GM21529 (cell line): ENCODE results near the gene PKNOX1.
"Not testable (repeated sequence)": the region's sequence is repeated elsewhere in the genome, so short reads cannot be mapped to it uniquely, and the experiment has no call there.

Experiments
- ATAC-seq: cut with Tn5 transposase; IDR thresholded peaks from one replicate; pipeline ENCODE4 v1.9.1; 2021; ENCODE audit not compliant: unreplicated experiment

Gene PKNOX1, protein sequence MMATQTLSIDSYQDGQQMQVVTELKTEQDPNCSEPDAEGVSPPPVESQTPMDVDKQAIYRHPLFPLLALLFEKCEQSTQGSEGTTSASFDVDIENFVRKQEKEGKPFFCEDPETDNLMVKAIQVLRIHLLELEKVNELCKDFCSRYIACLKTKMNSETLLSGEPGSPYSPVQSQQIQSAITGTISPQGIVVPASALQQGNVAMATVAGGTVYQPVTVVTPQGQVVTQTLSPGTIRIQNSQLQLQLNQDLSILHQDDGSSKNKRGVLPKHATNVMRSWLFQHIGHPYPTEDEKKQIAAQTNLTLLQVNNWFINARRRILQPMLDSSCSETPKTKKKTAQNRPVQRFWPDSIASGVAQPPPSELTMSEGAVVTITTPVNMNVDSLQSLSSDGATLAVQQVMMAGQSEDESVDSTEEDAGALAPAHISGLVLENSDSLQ

DNA sequence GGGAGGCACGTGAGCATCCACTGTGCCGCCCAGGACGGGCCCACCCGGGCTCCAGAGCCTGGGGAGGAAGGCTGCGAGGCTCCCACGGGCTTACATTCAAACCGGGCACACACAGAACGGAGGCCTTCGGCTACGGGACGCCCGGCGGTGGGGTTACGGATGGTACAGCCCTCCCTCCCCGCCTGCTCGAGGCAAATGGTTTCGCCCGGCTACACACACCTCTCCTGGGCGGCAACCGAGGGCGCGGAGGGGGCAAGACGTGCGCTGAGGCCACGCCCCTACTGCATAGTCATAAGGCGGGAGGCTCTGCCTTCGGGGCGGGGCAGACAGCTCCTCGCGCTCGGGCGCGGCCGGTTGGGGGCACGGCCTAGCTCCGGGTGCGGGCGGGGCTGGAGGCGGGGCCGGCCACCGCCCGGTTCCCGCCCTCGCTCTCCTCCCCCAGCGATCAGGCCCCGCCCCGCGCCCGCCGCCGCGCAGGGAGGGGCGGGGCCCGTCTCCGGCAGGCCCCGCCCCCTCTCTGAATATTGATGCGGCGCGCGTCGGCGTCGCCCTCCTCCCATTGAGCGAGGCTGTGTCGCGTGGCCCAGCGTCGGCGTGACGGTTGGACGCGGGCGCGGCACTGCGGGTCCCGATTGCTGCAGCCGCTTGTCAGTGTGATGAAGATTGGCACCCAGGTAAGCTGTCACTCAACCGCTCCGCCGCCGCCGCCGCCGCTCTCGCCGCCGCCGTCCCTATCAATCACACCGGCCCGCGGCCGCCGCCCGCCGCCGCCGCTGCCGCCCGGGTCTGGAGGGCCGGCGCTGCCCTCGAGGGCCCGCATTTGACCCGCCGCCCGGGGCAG is at the start of gene PKNOX1:
Gene PKNOX1 (plus strand): TSS at position 572 of the 841 bp plus-strand sequence. CDS start 29,820 bp downstream, outside the sequence.
- ATAC-seq = peak; percentile 82

DNA sequence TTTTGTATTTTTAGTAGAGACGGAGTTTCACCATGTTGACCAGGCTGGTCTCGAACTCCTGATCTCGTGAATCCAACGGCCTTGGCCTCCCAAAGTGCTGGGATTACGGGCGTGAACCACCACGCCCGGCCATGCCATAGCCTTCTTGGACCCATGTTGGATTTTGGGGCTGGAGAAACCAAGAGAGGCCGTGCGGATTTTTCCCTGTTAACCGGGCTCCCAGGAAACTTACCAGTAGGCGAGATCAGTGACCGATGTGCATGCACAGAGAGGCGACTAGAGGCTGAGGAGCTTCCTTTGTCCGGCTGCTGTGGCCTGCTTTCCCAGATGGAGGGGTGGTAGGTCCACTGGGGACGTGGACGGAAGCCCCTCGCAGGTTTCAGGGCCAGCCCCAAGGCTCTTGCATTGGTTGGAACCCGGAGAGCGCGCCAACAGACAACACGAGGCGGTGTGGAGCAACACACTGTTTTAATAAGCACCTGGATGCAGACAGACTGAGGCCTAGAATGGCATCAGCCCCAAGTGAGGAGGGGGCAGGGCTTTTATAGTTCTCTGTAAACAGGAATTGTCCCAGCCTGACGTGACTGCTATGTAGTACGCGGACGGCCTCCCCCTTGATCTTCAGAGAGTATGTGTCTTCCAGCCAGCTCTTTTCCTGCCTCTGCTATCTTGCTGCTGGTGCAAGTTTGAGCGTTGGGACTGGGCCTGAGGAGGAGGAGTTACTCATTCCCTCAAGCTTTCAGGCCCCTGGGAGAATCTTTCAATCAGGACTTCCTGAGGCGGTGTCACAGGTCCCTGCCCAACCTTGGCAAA is 49.0 kb upstream of the PKNOX1 start, which contains the start of gene ERVH48-1:
Gene ERVH48-1 (minus strand): TSS at position 517 of the 813 bp plus-strand sequence. CDS start 6,624 bp downstream, outside the sequence.
- no peak for ATAC-seq

DNA sequence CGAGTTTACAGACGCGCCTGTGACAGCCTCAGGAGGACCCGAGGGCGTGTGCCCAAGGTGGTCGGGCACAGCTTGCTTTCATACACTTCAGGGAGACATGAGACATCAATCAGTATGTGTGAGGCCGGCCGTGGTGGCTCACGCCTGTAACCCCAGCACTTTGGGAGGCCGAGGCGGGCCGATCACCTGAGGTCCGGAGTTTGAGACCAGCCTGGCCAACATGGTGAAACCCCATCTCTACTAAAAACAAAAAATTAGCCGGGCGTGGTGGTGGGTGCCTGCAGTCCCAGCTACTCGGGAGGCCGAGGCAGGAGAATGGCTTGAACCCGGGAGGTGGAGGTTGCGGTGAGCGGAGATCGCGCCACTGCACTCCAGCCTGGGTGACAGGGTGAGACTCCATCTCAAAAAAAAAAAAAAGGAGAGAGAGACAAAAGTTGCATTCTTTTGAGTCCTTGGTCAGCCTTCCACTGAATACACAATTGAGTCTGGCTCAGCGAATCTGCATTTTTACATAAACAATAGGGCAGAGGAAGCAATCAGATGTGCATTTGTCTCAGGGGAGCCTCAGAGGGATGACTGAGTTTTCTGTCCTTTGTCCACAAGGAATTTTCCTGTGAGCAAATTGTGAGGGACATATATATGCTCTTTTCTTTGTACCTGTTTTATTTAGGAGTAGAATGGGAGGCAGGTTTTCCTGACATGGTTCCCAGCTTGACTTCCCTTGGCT is 46.7 kb upstream of the PKNOX1 start:
- not testable (repeated sequence) for ATAC-seq

DNA sequence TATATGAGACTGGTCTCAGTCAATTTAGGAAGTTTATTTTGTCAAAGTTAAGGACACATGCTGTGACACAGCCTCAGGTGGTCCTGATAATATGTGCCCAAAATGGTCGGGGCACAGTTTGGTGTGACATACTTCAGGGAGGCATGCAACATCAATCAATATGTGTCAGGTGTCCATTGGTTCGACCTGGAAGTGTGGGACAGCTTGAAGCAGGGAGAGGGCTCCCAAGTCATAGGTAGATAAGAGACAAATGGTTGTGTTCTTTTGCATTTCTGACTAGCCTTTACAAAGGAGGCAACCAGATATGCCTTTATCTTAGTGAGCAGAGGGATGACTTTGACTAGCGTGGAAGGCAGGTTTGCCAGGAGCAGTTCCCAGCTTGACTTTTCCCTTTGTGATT is 44.4 kb upstream of the PKNOX1 start:
- no peak for ATAC-seq

DNA sequence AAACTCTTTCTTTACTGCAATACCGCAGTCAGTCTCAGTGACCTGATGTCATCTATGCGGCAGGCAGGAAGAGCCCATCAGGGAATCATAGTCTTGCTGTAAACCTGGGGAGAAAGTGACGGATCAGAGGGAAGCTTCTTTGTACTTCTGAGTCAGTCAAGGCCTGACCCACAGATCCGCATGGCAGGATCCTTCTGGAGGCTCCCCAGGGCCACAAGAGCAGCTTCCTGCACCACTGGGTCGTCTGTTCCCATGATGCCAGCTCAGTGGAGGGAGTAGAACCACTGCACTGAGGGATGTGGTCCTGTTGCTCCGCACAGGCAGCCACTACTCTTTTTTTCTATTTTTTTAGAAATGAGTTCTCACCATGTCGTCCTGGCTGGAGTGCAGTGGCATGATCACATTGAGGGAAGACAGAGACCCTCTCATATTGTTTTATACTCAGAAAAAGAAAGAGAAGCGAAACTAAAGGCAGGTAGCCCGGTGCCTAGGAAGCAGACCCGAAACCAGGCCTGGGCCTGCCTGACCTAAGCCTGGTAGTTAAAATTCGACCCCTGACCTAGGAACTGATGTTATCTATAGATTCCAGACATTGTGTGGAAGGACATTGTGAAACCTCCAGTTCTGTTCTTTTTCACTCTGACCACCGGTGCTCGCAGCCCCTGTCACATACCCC is 42.7 kb upstream of the PKNOX1 start:
- ATAC-seq = no peak

DNA sequence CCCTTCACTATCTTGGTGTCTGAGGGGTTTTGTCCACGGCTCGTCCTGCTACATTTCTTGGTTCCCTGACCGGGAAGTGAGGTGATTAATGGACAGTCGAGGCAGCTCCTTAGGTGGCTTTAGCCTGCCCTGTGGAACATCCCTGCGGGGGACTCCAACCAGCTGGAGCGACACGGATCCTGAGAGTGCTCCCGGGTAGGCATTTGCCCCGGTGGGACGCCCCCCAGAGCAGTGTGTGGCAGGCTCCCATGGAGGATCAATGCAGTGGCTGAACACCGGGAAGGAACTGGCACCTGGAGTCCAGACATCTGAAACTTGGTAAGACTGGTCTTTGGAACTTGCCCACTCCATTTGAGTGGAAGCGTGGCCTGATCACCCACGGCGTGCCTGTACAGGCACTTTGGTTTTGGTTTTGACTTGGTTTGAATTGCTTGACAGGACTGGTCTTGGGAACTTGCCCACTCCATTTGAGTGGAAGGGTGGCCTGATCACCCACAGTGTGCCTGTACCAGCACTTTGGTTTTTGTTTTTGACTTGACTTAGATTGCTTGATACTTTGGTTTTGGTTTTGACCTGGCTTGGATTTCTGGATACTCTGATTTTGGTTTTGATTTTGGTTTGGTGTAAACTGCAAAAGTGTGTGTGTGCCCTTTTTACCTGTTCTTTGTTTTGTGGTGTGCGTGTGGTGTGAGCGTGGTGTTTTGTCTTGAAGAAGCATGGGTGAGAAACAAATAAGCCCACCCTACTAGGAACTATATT is 41.8 kb upstream of the PKNOX1 start:
- ATAC-seq = not testable (repeated sequence)

DNA sequence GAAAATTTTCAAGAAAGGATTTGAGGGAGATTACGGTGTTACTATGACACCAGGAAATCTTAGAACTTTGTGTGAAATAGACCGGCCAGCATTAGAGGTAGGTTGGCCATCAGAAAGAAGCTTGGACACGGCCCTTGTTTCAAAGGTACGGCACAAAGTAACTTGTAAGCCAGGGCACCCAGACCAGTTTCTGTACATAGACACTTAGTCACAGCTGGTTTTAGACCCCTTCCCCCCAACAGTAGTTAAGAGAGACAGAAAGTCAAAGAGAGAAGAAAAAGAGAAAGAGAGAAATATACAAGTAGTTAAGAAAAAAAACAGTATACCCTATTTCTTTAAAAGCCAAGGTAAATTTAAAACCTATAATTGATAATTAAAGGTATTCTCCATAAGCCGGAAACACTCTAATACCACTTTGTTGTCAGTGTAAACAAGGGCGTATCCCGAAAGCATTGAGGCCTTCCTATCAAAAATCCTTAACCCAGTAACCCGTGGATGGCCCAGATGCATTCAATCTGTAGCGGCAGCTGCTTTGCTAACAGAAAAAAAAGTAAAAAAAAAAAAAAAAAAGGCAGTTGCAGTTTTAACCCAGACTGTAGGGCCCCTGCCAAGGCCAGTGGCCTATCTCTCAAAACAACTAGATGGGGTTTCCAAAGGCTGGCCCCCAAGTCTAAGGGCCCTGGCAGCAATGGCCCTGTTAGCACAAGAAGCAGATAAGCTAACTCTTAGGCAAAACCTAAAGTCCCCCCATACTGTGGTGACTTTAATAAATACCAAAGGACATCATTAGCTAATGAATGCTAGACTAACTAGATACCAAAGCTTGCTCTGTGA is 41.0 kb upstream of the PKNOX1 start:
- not testable (repeated sequence) for ATAC-seq

DNA sequence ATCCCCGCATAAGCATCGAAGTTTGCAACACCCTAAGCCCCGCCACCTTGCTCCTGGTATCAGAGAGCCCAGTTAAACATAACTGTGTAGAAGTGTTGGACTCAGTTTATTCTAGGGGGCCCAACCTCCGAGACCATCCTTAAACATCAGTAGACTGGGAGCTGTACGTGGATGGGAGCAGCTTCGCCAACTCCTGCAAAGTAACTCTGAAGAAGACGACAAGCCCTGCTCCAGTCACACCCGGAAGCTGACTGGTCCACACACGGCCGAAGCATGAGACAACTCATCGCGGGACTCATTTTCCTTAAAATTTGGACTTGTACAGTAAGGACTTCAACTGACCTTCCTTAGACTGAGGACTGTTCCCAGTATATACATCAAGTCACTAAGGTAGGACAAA is 40.4 kb upstream of the PKNOX1 start:
- ATAC-seq = not testable (repeated sequence)

DNA sequence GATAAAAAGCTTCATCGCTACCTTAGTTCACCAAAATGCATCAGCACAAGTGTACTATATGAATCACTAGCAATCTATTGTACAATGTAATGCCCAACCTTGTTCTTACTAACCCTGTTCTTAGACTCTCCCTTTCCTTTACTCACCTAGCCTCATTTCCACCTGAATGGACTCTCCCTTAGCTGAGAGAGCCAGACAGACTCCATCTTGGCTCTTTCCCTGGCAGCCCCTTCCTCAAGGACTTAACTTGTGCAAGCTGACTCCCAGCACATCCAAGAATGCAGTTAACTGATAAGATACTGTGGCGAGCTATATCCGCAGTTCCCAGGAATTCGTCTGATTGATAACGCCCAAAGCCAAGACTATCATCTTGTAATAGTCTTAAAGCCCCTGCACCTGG is 38.0 kb upstream of the PKNOX1 start:
- not testable (repeated sequence) for ATAC-seq

DNA sequence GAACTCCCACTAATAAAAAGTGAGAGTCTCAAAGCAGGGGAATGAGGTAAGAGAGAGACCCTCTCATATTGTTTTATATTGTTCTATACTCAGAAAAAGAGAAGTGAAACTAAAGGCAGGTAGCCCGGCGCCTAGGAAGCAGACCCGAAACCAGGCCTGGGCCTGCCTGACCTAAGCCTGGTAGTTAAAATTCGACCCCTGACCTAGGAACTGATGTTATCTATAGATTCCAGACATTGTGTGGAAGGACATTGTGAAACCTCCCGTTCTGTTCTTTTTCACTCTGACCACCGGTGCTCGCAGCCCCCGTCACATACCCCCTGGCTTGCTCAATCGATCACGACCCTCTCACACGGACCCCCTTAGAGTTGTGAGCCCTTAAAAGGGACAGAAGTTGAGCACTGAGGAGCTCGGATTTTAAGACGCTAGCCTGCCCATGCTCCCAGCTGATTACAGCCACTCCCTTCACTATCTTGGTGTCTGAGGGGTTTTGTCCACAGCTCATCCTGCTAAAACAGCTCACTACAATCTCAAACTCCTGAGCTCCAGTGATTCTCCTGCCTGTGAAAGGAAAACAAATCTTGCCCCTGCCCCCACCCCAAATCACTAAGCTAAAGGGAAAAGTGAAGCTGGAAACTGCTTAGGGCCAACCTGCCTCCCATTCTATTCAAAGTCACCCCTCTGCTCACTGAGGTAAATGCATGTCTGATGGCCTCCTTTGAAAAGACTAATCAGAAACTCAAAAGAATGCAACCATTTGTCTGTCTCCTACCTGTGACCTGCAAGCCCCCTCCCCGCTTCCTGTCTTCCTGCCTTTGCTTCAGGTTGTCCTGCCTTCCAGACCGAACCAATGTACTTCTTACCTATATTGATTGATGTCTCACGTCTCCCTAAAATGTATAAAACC is 37.1 kb upstream of the PKNOX1 start:
- not testable (repeated sequence) for ATAC-seq

DNA sequence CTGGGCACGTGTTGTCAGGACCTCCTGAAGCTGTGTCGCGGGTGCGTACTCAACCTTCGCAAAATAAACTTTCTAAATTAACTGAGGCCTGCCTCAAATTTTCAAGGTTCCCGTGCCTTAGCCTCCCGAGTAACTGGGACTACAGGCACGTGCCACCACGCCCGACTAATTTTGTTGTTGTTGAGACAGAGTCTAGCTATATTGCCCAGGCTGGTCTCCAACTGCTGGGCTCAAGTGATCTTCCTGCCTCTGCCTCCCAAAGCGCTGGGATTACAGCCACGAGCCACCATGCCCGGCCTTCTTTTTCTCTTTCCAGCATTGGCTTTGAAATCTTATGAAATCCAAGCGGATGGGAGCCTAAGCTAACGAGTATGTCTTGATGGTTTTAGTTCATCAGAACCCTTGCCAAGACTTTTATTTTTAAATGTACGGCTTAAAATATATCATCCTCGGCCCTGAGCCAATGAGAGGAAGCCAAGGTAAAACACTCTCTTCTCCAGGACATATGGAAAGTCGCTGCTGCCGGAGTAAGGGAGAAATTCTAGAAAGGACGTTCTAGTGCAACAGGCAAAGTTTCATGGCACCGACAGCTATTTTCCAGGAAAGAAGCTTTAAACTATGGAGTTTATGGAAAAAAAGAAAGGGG is 36.3 kb upstream of the PKNOX1 start:
- no peak for ATAC-seq

DNA sequence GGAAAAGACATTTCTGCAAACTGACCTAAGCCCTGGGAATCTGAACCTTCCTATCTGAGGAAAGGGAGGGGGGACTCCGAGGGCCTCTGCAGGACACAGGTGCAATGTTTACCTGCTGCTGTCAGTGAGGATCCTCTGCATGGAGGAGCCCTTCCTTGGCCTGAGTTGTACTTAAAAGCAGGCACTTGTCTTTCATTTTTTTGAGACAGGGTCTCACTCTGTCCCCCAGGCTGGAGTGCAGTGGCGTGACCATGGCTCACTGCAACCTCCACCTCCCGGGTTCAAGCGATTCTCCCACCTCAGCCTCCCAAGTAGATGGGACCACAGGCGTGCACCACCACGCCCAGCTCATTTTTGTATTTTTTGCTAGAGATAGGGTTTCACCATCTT is 35.8 kb upstream of the PKNOX1 start:
- not testable (repeated sequence) for ATAC-seq

DNA sequence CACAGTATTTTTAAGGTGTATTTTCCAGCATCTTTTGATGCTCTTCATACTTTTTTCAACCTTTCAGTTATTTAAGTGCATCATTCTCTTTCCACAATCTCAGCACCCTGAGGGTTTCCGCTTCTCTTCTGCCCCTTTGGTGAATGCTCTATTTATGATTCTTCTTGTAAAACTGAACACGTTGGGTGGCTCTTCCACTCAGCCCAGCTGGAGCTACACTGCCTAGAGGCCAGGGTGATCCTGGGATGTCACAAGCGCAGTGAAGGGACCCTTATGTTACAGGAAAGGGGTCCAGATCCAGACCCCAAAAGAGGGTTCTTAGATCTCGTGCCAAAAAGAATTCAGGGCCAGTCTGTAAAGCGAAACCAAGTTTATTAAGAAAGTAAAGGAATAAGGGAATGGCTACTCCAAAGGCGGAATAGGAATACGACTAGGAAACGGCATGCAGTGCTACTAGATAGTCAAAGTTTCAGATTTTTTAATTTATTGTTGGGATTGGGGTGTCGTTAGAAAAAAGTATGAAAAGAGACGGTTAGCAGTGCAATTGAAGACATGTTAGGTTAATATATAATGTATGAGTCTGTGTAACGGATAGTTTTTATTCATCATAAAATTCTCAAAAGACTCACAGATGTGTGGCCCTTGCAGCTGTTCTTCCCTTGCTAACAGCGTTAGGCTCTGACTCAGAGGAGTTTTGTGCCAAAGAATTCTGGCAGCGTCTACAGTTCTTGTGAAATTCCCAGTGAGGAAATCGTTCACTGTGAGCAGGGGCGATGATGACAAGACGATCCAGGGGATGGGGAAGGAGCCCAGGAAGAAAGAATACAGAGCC is 34.6 kb upstream of the PKNOX1 start:
- ATAC-seq = no peak

DNA sequence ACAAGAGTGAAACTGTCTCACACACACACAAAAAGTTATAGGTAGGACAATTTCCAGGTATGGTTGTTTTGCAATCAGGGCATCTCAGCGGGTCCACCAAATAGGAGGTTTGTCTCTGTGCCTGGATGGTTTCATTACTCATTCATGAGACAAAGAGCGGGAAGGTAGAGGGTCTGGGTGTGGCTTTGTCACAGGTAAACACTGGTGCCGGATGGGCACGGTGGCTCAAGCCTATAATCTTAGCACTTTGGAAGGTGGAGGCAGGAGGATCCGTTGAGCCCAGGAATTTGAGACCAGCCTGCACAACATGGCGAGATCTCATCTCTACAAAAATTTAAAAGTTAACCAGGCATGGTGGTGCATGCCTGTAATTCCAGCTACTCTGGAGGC is 32.7 kb upstream of the PKNOX1 start:
- ATAC-seq = no peak

DNA sequence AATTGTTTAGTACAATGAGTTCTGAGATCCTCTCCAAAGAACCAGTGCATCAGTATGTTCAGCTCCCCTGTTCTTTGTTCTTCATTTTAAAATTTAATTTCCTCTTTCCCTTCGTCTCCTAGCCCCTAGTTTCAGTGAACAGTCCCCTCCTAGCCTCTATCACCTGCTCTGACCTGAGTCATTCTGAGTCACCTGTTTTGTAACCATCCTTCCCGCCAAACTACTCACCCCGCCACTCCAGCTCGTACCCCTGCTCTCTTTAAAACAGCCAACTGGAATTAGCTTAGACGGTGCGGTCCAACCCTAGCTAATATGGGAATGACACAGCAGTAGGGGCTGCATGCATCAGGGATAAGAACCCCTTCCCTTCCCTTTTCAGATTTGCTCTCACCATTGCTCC is 32.1 kb upstream of the PKNOX1 start:
- no peak for ATAC-seq
